Epidermal melanocyte (primary cell): ENCODE results near the gene IL6ST.
"Not testable (repeated sequence)": the region's sequence is repeated elsewhere in the genome, so short reads cannot be mapped to it uniquely, and the experiment has no call there.

ENCODE experiments used
- DNase-seq: peaks from one replicate; pipeline ENCODE4 v3.0.0; 2011; ENCODE audit warnings: low spot score; ENCODE audit not compliant: insufficient read length

The IL6ST gene

DNA sequence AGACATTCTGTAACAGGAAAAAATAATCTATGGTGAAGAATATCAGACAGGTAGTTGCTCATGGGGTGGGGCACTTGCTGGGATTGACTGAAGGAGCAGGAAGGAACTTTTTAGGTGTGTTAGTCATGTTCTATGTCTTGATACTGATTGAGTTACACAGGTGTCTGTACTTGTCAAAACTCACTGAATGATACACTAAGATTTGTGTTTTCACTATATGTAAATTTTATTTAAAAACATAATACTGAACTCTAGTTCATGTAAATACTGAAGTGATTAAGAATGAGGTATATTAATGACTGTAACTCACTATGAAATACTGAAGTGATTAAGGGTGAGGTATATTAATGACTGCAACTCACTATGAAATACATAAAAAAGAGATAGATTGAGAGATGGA lies 28.5 kb downstream of the IL6ST start:
- DNase-seq, result no peak

DNA sequence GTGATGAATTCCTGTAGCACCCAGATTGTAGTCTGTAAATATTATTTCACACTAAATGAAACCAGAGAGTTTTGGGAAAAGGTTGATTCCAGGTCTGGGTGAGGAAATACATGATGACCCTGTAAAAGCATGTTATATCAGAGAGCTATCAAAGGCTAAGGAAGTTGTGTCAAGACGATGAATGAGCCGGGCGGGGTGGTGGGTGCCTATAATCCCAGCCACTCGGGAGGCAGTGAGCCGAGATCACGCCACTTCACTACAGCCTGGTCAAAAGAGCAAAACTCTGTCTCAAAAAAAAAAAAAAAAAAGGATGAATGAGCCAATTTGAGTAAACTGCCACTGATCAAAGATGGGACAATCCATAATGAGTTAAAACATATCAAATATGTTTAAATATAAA lies 29.2 kb downstream of the IL6ST start:
- no peak for DNase-seq

DNA sequence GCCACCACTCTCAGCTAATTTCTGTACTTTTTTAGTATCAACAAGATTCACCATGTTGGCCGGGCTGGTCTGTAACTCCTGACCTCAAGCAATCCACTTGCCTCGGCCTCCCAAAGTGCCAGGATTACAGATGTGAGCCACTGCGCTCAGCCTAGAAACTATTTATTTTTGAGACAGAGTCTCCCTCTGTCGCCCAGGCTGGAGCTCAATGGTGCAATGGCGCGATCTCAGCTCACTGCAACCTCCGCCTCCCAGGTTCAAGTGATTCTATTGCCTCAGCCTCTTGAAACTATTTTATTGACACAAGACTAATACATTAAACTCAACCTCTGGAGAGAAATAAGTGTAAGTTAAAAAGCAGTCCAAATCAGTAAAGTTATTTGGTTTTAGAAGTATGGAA lies 34.0 kb downstream of the IL6ST start:
- DNase-seq, result no peak

DNA sequence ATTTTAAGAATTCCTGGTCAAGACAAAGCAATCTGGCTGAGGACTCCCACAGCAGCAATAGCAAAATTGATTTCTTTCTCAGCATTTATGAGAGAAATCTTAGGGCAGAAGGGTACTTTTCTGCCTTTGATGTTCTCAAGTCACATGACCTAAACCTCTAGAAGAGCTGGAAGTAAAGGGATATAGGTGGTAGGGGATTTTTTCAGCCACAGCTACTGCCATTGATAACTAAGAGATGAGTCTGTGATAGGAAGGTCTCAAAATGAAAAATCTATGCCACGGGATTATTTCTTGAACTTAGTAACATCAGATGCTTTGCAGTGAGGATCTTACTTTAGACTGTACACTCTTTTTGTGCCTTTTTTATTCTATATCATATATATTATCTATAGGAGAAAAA lies 35.6 kb downstream of the IL6ST start:
- DNase-seq, result no peak

DNA sequence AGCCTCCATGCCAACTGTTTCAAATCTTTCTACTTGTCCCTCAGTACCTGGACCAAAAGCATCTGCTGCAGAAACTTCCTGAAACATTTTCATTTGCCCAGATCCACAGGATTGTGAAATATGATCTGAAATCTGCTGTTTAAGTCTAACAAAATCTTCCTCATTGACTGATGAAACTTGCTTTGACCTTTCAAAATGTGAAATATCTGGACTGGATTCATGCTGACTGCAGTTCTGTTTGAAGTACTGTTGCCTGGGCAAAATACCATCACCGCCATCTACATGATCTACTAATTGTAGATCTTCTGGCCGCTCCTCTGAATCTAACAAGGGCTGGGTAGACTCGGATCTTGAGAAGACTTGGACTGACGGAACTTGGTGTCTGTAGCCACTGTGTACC lies 53.6 kb downstream of the IL6ST start:
- not testable (repeated sequence) for DNase-seq

DNA sequence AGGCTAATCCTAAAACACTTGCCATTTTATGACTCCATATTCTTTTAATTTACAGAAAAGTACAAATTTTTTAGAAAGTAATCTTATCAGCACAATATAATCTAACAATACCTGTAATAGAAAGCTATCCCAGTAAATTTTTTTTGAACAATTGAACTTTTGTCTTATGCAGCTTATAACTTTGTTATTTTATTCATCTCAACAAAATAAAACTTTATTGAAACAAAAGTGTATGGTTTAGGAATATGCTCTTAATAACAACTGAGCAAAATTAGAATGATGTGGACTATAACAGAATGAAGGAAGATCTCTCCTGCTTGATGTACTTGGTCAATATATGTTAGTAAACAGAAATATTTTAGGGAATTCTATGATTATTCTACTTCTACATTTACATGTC lies 57.2 kb downstream of the IL6ST start:
- not testable (repeated sequence) for DNase-seq

DNA sequence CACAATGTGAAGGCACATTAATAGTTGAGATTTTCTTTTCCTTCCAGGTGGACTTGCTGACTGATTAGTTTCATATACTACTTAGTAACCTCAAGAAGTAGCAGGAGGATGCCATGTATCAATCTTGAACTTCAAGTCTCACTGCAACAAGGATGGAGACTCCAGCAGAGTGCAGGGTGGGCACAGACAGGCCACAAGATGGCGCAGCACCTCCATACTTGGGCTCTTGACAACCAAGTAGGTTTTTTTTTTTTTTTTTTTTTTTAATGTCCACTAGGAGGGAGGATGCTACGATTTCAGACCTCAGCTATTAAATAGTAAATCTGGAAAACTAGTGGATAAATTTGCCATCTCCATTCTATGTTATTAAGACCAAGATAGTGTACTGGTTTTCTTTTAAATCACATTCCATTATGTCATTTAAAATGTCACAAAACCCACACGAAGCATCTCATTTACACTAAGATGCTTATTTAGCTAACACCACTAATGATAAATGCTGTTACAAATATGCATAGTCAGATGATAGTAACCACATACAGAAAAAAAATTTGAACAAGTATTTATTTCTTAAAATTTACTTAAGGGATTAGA lies 58.6 kb downstream of the IL6ST start:
- peak; percentile 81 for DNase-seq

DNA sequence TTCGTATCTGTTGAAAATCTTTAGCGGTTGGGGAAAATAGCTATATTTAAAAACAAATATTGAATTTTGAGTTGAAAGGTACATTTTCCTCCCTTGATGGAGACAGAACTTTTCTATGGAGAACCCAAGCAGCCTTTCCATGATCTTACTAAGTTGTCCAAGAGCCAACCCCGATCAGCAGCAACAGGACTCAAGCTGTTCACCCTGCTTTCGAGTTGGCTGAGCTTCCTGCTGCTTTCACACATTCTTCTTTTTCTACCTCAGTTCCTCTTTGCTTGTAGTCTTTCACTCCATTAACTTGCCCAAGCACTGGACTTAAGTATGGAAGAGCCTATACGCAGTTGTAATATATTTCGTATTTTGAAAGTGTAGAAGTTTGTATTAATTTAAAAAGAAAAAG lies 59.4 kb downstream of the IL6ST start:
- DNase-seq, result no peak

DNA sequence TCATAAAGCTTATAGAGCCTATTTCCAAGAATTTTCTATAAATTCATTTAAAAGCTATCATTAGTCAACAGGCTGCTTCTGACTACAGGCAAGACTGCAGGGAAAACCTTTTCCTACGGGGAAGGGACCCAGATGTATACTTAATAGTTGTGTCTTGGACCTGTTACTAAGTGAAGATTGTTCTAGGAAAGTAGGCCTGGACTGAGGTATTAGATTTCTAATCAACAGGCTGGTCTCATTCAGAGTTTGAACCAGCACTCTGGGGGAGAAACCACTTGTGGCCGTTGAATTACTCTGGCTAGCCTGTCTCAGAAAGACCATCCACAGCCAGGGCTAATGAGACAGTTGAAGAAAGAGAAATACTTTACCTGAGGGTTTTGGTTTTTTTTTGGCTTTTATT lies 60.0 kb downstream of the IL6ST start:
- no peak for DNase-seq

DNA sequence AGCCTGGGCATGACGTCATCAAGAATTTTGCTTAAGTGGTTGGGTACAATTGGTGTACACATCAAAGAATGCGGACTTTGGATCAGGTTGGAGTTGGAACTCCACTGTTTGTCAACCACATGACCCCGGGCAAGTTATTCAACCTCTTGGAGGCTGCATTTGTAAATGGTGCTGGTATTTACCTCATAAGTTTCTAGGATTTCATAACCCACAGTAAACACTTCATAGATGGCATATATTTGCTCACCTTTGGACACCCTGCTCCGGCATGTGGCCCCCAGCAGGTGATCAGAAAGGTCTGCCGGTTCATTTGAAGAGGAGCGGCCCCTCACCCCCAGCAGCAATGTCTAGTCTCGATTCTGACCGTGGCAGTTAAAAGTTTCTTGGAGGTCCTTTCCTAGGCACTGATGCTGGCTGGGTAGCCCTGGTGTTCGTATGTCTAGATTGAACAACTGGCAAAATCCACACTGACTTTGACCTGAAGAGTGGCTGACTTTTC lies 60.6 kb downstream of the IL6ST start:
- DNase-seq, result no peak

DNA sequence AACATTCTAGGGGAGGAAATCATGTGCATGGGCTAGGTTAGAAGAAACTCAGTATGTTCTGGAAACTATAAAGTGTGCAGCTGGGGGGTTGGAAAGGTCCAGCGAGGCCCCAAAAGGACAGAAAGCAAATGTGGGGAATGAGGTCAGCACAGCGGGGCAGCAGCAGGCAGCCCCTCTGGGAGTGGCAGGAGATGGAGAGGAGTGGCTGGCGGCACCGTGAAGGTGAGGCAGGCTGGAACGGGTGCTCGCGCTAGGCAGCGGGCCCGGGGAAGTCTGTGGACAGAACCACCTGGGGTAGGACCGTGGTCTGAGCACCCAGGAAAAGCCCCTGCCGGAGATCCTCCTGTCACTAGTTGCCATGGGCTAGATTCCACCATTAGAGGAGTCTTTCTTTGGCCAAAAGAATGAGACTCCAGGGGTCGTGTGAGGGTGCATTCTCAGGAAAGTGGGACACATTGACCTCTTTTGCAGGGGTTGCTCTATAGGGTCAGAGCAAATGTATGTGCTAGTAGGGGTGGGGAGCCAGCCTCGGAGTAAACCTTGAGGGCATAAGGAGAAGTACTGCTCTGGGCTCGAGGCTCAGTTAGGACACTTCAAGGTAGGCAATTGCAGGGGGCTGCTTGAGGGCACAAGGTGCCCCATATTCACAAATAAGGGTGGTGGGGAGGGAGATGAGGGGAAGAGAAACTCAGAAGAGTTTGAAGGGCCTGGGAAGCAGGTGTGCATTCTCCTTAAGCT lies 61.2 kb downstream of the IL6ST start:
- DNase-seq, result no peak

DNA sequence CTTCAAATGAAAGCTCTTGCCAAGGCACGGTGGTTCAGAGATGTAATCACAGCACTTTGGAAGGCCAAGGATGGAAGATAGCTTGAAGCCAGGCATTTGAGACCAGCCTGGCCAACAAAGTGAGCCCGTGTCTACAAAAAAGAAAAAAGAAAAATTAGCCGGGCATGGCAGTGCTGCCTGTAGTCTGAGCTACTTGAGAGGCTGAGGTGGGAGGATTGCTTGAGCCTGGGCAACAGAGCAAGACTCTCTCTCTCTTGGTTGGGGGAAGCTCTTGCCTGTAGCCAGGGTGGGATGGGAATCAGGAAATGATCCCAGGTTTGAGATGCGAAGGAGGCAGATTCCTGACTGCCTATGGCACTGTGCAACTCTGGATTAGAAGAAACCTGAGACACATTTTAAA lies 62.1 kb downstream of the IL6ST start:
- no peak for DNase-seq

DNA sequence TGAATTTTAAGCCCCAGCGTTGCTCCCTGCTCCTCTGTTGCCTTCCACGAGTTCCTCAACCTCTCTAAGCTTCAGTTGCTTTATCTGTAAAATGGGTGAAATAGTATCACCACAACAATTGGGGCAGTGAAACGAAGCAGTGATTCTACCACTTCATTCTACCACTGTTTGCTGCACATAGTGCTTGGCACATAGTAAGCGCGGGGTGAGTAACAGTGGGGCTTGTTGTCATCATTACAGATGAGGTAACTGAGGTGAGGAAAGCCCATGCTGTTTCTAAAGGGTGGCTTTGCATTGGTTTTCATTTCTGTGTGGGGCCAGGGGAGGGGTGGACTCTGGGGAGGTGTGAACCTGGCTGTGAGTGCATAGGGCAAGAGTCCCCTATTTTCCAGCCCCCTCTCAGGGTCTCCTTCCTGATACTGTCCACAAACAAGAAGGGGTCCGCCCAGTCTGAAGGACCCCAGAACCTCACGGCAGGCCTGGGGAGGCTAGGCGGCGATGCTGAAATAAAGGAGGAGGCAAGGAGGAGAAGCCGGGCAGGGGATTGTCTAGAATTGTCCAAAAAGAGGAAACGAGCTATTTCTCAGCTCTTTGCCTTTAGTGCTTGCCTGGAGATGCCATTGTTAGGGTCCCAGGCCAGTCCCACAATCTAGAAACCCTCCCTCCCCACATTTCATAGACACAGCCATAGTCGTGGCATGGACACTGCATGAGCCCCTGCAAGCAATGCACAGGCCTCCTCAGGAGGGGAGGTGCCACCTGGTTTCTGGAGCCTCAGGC lies 65.6 kb downstream of the IL6ST start:
- DNase-seq, result no peak

DNA sequence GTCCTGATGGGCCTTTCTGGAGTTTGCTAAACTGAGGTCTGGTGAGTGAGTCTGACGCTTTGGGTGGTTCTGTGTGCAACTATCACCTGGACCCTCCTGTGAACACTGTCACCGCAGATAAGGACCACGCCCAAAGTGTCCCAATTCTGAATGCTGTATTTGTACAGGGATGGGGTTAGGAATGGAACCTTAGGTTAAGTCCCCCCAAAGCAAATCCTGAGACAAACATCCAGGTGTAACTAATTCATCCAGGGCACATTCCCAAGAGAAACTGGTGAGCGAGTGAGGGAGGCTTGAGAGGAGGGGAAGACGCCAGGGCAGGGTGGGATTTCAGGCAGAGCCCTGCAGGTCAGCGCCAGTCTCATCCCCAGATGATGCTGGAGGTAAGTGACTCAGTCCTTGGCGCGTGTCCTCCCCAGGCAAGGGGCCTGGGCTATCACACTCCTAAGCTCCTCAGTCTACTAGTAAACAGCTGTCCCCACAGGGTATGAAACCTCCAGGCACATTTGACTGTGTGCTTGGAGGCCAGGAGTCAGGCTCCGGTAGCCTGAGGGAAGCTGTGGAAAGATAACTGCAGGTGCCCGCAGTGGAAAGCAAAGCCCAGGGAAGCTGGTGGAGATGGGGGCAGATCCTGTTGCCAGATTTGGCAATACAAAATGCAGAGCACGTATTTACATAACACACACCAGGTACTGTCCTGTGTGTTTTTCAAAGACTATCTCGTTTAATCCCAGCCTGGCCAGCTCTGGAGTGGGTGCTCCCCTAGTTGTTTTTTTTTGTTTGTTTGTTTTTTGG lies 66.7 kb downstream of the IL6ST start:
- no peak for DNase-seq

DNA sequence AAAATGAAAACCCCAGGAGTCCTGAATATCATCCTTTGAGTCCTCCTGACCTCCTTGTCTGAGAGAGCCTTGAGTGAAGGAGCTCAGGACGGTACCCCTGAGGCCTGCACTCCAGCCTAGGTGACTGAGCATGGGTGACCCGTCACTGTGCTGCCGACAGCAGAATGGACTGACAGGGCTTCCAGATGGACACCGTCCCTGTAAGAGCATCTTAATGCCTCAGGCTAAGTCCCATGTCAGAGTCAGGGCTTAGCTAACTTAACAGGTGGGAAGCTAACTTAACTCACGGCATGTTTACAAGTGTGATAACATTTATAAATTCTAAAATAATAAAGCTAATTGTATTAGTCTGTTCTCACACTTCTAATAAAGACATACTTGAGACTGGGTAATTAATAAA lies 68.3 kb downstream of the IL6ST start:
- DNase-seq, result no peak

DNA sequence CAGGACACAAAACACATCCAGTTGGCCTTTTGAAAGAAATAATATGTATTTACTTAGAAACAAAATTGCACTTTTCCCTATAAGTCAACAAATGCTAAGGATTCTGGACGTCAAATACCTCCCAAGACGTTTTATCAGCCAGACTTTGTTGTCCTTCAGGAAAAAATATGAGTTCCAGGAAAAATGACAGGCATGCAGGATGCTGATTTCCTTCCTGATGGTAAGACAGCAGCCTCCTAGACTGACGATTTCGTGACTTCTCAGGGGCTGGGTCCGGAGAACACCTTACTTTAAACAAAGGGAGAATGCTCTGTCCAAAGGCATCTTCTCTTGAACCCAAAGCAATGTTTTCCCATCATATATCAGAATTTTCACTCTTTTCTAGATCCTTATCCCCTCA lies 69.1 kb downstream of the IL6ST start:
- DNase-seq, result no peak

DNA sequence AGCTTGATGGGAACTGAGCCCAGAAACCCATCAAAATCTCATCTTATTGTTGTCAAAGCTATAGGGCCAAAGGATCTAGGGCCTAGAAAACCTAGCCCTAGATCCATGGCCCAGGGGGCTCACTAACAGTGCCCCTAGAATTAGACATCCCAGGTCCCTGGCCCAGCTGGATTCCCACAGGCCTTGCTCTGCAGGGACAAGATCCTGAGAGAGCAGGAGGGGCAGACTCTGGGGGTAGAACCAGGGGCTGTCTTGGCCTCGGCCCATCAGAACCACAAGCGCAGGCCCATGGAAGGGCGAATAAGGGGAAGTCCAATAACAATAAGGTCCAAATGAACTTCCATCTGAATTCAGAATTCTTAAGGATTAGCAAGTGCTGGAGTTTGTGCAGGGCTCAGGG lies 69.6 kb downstream of the IL6ST start:
- no peak for DNase-seq

DNA sequence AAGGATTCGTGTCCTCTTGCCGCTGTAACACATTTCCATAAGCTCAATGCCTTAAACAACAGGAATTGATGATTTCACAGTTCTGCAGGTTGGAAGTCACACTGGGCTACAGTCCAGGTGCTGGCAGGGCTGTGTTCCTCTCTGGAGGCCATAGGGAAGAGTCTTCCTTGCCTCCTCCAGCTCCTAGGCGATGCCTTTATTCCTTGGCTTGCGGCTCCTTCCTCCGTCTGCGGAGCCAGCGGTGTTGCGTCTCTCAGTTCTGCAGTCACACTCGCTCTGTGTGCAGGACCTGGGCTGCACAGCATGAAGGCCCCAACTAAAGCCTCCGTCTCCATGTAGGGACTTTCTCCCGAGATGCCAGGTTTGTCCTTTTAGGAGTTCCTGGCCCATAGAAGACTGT lies 70.0 kb downstream of the IL6ST start:
- DNase-seq, result no peak

DNA sequence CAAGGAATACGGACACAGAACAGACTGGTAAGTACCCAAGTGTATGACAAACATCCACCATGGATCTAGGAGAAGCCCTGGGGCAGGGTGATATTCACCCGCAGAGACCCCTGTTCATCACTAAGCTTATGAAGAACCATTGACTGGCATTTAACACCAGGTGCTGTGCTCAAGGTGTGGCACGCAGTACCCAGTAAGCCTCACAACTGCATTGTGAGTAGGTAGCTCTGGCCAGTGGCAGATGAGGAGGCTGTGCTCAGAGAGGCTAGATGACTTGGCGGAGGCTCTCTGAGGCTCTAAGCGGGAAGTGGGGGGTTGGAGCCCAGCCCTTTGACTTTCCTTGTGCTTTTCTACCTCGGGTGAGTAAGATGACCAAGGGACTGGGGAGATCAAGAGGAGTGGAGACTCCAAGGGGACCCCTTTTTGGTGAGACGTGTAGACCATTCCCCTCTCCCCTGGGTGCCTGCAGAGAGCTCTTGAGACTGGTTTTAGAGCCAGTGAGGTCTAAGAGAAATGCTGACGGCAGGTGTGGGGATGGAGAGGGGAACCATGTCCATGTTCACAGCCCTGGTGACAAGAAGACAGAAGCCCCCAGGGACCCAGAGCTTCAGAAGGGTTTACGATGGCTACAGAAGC lies 70.8 kb downstream of the IL6ST start:
- DNase-seq, result no peak

DNA sequence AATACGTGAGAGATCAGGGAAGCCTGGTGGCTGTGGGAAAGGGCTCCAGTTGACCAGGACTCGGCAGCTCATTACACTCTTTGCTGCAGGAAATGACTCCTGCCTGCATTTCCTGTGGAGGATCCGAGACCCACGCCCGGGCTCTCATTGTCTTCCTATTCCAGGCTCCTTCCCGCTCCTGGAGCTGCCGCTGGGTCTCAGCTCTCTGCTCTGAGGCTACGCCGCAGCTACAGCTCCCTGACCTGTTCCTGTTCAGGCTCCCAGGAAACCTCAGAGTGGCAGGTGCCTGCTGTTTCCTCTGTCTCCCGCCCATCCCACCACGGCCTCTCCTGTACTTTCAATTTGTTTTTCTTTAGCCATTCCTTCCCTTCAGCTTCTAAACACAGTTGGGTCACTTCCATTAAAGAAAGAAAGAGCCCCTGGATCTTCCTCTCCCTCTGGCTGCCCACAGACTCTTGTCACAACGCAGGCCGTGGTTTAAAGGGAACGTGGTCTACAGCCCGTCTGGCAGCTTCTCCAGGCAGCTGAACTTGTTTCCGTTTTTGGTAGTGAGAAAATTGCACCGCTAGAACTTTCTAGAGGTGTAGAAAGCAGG lies 71.5 kb downstream of the IL6ST start:
- no peak for DNase-seq

DNA sequence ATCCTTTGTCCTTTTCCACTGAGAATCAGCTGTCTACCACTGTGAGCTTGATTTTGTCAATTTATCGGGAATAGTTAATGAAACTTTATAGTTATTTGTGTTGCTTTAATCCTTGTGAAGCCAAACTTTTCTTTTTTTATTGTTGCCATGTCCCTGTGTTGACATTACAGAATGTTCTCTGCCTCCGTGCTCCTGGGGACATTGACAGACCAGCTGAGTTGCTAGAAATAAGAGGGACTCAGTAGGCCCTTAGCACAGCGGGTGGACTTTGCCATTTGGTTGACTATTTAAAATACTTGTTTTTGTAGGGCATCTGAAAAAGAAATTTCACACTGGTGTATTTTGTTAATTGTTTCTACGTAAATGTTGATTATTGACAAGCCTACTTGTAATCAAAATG lies 73.1 kb downstream of the IL6ST start:
- no peak for DNase-seq
